Spleen (tissue), 7 donors: ENCODE measurements around the gene ALDH1A3.

Experiments
- POLR2A ChIP-seq, 3 donors: fragments of 450-650 bp; IDR thresholded peaks; one replicate each; pipeline ENCODE4 v1.5.1; 2017; ENCODE audit warnings: antibody characterized with exemption in 3 of 3, mild to moderate bottlenecking in 1 of 3
- TF ChIP-seq, protein P1 (sequence below), 11 experiments: fragments of 200-600 bp in 7 of 11; fragments of 450-650 bp in 4 of 11; sonication (generic) in 4 of 11; IDR thresholded peaks in 8 of 11; conservative IDR thresholded peaks in 3 of 11; 1 replicate in 7 of 11; 2 replicates in 4 of 11; pipeline versions ENCODE4 v1.4.0 to v1.8.0; 2016 to 2021; ENCODE audit warnings: antibody characterized with exemption in 11 of 11, inconsistent platforms in 4 of 11, mild to moderate bottlenecking in 1 of 11
- donor health status: DM: no; HTN: no; CAD: no; lungs with moderate emphysema.
- donor health status: DM: no; HTN: no; CAD: no.
- donor health status: DM: no; HTN: no; CAD: no.

DNA sequence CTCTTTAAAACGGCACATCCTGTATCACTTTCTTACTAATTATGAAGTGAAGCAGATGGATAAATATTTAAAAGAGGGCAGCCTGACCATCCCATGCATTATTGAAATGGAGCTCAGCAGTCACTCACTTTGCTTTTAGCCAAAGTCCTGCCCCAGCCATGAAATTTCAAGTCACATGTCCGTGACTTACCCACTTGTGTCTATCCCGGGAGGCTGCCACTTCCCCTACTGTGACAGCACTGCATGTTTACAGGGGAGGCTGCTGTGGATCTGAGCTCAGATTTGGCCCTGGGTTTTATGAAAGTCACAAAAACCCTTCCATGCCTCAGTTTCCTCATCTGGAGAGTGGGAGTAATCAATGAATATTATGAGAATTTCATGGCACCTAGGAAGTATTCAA is 21.7 kb downstream of the ALDH1A3 start:
- TF ChIP-seq POLR2A (IDR thresholded peaks at IDR 0.05), result no peak
- TF ChIP-seq, protein P1, sequence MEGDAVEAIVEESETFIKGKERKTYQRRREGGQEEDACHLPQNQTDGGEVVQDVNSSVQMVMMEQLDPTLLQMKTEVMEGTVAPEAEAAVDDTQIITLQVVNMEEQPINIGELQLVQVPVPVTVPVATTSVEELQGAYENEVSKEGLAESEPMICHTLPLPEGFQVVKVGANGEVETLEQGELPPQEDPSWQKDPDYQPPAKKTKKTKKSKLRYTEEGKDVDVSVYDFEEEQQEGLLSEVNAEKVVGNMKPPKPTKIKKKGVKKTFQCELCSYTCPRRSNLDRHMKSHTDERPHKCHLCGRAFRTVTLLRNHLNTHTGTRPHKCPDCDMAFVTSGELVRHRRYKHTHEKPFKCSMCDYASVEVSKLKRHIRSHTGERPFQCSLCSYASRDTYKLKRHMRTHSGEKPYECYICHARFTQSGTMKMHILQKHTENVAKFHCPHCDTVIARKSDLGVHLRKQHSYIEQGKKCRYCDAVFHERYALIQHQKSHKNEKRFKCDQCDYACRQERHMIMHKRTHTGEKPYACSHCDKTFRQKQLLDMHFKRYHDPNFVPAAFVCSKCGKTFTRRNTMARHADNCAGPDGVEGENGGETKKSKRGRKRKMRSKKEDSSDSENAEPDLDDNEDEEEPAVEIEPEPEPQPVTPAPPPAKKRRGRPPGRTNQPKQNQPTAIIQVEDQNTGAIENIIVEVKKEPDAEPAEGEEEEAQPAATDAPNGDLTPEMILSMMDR (IDR thresholded peaks at IDR 0.05 in 8 of 11, conservative IDR thresholded peaks at IDR 0.05 in 3 of 11), result no peak
